ENCODE measurements around the gene OSBPL3.
"Not testable (repeated sequence)": the region's sequence is repeated elsewhere in the genome, so short reads cannot be mapped to it uniquely, and the experiment has no call there.

OSBPL3 gene

GRCh38 chr7:24920451-24921361, 59.3 kb downstream of the OSBPL3 start:
- DNase-seq (ENCODE audit: low spot score): no peak

- no peak for DNase-seq (ENCODE audit: low spot score)
These were observed 62.3 kb downstream of the OSBPL3 start for GRCh38 chr7:24917510-24918239.

- DNase-seq (ENCODE audit: low spot score): no peak
These were observed 63.4 kb downstream of the OSBPL3 start for GRCh38 chr7:24916463-24917040.

GRCh38 chr7:24914465-24914859, 65.5 kb downstream of the OSBPL3 start:
- no peak for DNase-seq (ENCODE audit: low spot score)

GRCh38 chr7:24913801-24914464, 66.0 kb downstream of the OSBPL3 start:
- DNase-seq (ENCODE audit: low spot score): no peak

- DNase-seq (ENCODE audit: low spot score): no peak
These were observed 67.0 kb downstream of the OSBPL3 start for GRCh38 chr7:24912874-24913514.

GRCh38 chr7:24912424-24912823, 67.6 kb downstream of the OSBPL3 start:
- no peak for DNase-seq (ENCODE audit: low spot score)

GRCh38 chr7:24911213-24911603, 68.8 kb downstream of the OSBPL3 start:
- no peak for DNase-seq (ENCODE audit: low spot score)

- no peak for DNase-seq (ENCODE audit: low spot score)
These were observed 69.3 kb downstream of the OSBPL3 start for GRCh38 chr7:24910551-24911212.

- no peak for DNase-seq (ENCODE audit: low spot score)
These were observed 71.3 kb downstream of the OSBPL3 start for GRCh38 chr7:24908727-24909126.

GRCh38 chr7:24908166-24908565, 71.8 kb downstream of the OSBPL3 start:
- no peak for DNase-seq (ENCODE audit: low spot score)

- no peak for DNase-seq (ENCODE audit: low spot score)
These were observed 72.6 kb downstream of the OSBPL3 start for GRCh38 chr7:24907311-24907886.

GRCh38 chr7:24905996-24906770, 73.8 kb downstream of the OSBPL3 start:
- no peak for DNase-seq (ENCODE audit: low spot score)

- not testable (repeated sequence) for DNase-seq (ENCODE audit: low spot score)
These were observed 76.0 kb downstream of the OSBPL3 start for GRCh38 chr7:24903992-24904391.

- DNase-seq (ENCODE audit: low spot score): no peak
These were observed 76.4 kb downstream of the OSBPL3 start for GRCh38 chr7:24903559-24903958.

GRCh38 chr7:24902931-24903330, 77.0 kb downstream of the OSBPL3 start:
- no peak for DNase-seq (ENCODE audit: low spot score)

GRCh38 chr7:24902276-24902675, 77.7 kb downstream of the OSBPL3 start:
- DNase-seq (ENCODE audit: low spot score): no peak

- no peak for DNase-seq (ENCODE audit: low spot score)
These were observed 80.1 kb downstream of the OSBPL3 start for GRCh38 chr7:24899905-24900304.

- DNase-seq (ENCODE audit: low spot score): no peak
These were observed 80.8 kb downstream of the OSBPL3 start for GRCh38 chr7:24899161-24899560.

- no peak for DNase-seq (ENCODE audit: low spot score)
These were observed 81.3 kb downstream of the OSBPL3 start for GRCh38 chr7:24898691-24899090.
